OCI-LY7 (cell line): ENCODE measurements around the gene NOP16. TPM values are rescaled to one million over a fixed set of nuclear protein-coding genes. Genes with fewer than 3 reads are reported as not detected.

Source experiments
- BruUV-seq: library from RNA; stranded (reverse); fragments of 400-500 nt; replicated peaks from 2 replicates; lab custom pipeline; 2021; lab: Mats Ljungman, UMichigan
- CTCF ChIA-PET: fragments of 300-600 bp; sonication (Branson Sonifier 250); formaldehyde crosslinking; loops from one replicate; lab custom pipeline; 2022; ENCODE audit warnings: antibody characterized with exemption; ENCODE audit not compliant: unreplicated experiment; lab: Charles Lee
- POLR2A ChIA-PET: fragments of 300-600 bp; sonication (Branson Sonifier 250); formaldehyde crosslinking; loops from one replicate; lab custom pipeline; 2022; ENCODE audit warnings: antibody characterized with exemption; lab: Charles Lee
- DNase-seq: peaks from one replicate; pipeline ENCODE4 v3.0.0-alpha.2; 2015; ENCODE audit warnings: low spot score
- H2AFZ ChIP-seq: fragments of 200-600 bp; sonication (generic), shearing (Covaris generic); 2 replicates; pipeline ENCODE4 v1.6.1; 2014; ENCODE audit warnings: mild to moderate bottlenecking, antibody characterized with exemption, low read length, moderate library complexity
- H3K27ac ChIP-seq: fragments of 200-600 bp; sonication (generic); 2 replicates; pipeline ENCODE4 v1.5.1; 2014; ENCODE audit warnings: mixed run types, low read depth, mild to moderate bottlenecking, moderate library complexity, low read length, inconsistent platforms; ENCODE audit not compliant: poor library complexity, severe bottlenecking
- H3K36me3 ChIP-seq: fragments of 200-600 bp; sonication (generic); 2 replicates; pipeline ENCODE4 v1.6.1; 2014; ENCODE audit warnings: mild to moderate bottlenecking, antibody characterized with exemption, low read length, moderate library complexity, mixed read lengths; ENCODE audit not compliant: insufficient read depth
- H3K4me1 ChIP-seq: fragments of 200-600 bp; sonication (generic); 2 replicates; pipeline ENCODE4 v1.5.1; 2014; ENCODE audit warnings: mild to moderate bottlenecking, low read length; ENCODE audit not compliant: insufficient read depth, poor library complexity, severe bottlenecking
- H3K4me2 ChIP-seq: fragments of 200-600 bp; sonication (generic); 2 replicates; pipeline ENCODE4 v1.6.1; 2014; ENCODE audit warnings: mild to moderate bottlenecking, low read length
- H3K4me3 ChIP-seq: fragments of 200-600 bp; sonication (generic); 2 replicates; pipeline ENCODE4 v1.5.1; 2014; ENCODE audit warnings: mild to moderate bottlenecking, low read depth, low read length; ENCODE audit not compliant: poor library complexity, severe bottlenecking
- H3K79me2 ChIP-seq: fragments of 200-600 bp; sonication (generic); 2 replicates; pipeline ENCODE4 v1.6.1; 2016; ENCODE audit warnings: low read depth, mild to moderate bottlenecking, low read length, moderate library complexity, mixed read lengths; ENCODE audit not compliant: insufficient read depth
- H3K9me2 ChIP-seq: fragments of 200-600 bp; sonication (generic); 2 replicates; pipeline ENCODE4 v1.6.1; 2016; ENCODE audit warnings: mild to moderate bottlenecking, low read length, mixed read lengths; ENCODE audit not compliant: insufficient read depth
- H3K9me3 ChIP-seq: fragments of 200-600 bp; sonication (generic); 2 replicates; pipeline ENCODE4 v1.6.1; 2014; ENCODE audit warnings: mild to moderate bottlenecking, mixed run types, low read length, mixed read lengths
- H4K20me1 ChIP-seq: fragments of 200-600 bp; sonication (generic); 2 replicates; pipeline ENCODE4 v1.6.1; 2014; ENCODE audit warnings: mild to moderate bottlenecking, antibody characterized with exemption, low read length, moderate library complexity, mixed read lengths; ENCODE audit not compliant: insufficient read depth
- CTCF ChIP-seq: fragments of 200-600 bp; sonication (generic); conservative IDR thresholded peaks from 2 replicates; pipeline ENCODE4 v1.5.1; 2014; ENCODE audit warnings: mild to moderate bottlenecking, antibody characterized with exemption, low read length, moderate library complexity, mixed read lengths
- EZH2phosphoT487 ChIP-seq: fragments of 200-600 bp; sonication (generic); IDR thresholded peaks from 2 replicates; pipeline ENCODE4 v1.6.1; 2018; ENCODE audit warnings: low read depth, borderline replicate concordance, mild to moderate bottlenecking, mixed run types, antibody characterized with exemption, low read length, moderate library complexity, mixed read lengths
- intact Hi-C: fragments of 100-400 bp; cut with micrococcal nuclease; formaldehyde crosslinking; loops from one replicate; pipeline ENCODE4 v1.10.0; 2022; ENCODE audit not compliant: unreplicated experiment
- total RNA-seq, 2 experiments: library from RNA; depleted of rRNA in 1 of 2; stranded (reverse); fragments of >200 nt in 1 of 2; shearing (Covaris generic) in 1 of 2; gene quantifications; 2 replicates each; pipeline ENCODE4 v1.2.3, GENCODE V29; 2014 to 2022

The NOP16 gene
- total RNA-seq, 2 experiments from 2014 or later: 83.8 to 86.4 TPM

- Histone ChIP-seq H3K9me2 (no peaks in the 10 kb centered on the region), H3K36me3 (no peaks in the 10 kb centered on the region), H3K4me3 (no peak overlapping the region), H4K20me1 (no peaks in the 10 kb centered on the region), H3K79me2 (no peaks in the 10 kb centered on the region), H3K4me1 (peaks cover 23% of the 10 kb centered on the region), H2AFZ (no peak overlapping the region), H3K27ac (no peak overlapping the region), H3K9me3 (no peaks in the 10 kb centered on the region), H3K4me2 (no peak overlapping the region)
- no TSS peak for BruUV-seq
- intact Hi-C loops: no loop called here
- no peak for DNase-seq
- POLR2A ChIA-PET: interaction anchor here (0.7 kb wide), 1 partner anchor 509 kb away, joined by 3 read pairs; no protein-coding TSS in a partner anchor
- TF ChIP-seq EZH2phosphoT487: no peak
- no peak for TF ChIP-seq CTCF
- CTCF ChIA-PET: no interaction called here
Measured at GRCh38 chr5:176432707-176433106, 44.3 kb upstream of the NOP16 start.

DNA sequence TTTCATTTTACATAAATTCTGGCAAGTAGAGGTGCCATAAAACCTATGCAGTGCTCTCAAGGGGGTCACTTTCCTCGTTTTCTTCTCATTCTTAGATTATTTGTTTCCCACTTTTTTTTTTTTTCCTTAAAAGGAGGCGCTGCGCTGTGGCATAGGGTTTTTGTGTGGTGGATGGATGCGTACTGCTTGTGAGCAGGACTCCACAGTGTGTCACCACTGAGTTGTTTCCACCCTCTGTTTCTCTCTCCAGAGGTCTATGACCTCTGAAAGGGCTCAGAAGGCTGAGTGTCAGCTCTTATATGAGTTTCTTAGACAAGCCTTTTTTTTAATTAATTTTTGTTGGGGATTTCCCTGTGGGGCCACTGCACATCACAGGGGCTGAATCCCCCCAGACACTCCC is 41.6 kb upstream of the NOP16 start:
- H3K4me3 ChIP-seq: no peak overlapping the region
- CTCF ChIA-PET: no interaction called here
- no peak overlapping the region for H3K27ac ChIP-seq
- BruUV-seq: no TSS peak
- H3K9me2 ChIP-seq: no peaks in the 10 kb centered on the region
- H3K36me3 ChIP-seq: no peaks in the 10 kb centered on the region
- no peaks in the 10 kb centered on the region for H4K20me1 ChIP-seq
- TF ChIP-seq CTCF (peak; percentile 56; the same call in 1 of the 2 replicates), EZH2phosphoT487 (no peak)
- H2AFZ ChIP-seq: peak overlapping the region; percentile 89; the same call in 1 of the 2 replicates
- H3K9me3 ChIP-seq: peaks cover 19% of the 10 kb centered on the region; the same call in 1 of the 2 replicates
- intact Hi-C loops: no loop called here
- H3K4me2 ChIP-seq: peak overlapping the region; percentile 25; the same call in 1 of the 2 replicates
- peak; percentile 52 for DNase-seq
- POLR2A ChIA-PET: no interaction called here
- peaks cover 11% of the 10 kb centered on the region for H3K4me1 ChIP-seq
- H3K79me2 ChIP-seq: no peaks in the 10 kb centered on the region

DNA sequence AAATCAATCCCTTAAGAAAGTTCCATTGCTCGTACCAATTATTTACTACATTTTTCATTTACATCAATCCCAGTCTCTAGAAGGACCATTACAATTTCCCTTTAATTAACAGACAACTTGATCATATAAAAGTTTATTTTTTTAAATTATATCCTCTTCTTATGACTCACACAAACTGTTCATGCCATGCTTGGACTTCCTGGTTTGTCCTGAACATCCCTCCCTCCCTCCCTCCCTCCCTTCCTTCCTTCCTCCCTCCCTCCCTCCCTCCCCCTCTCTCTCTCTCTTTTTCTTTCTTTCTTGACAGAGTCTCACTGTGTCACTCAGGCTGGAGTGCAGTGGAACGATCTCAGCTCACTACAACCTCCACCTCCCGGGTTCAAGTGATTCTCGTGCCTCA is 39.6 kb upstream of the NOP16 start:
- CTCF ChIA-PET: no interaction called here
- Histone ChIP-seq H3K4me3 (no peak overlapping the region), H3K4me1 (peaks cover 11% of the 10 kb centered on the region), H3K27ac (no peak overlapping the region), H3K9me2 (no peaks in the 10 kb centered on the region), H2AFZ (no peak overlapping the region), H3K4me2 (no peak overlapping the region), H3K9me3 (peaks cover 22% of the 10 kb centered on the region; the same call in 1 of the 2 replicates), H3K36me3 (no peaks in the 10 kb centered on the region), H3K79me2 (no peaks in the 10 kb centered on the region), H4K20me1 (no peaks in the 10 kb centered on the region)
- TF ChIP-seq EZH2phosphoT487 (no peak), CTCF (no peak)
- no peak for DNase-seq
- intact Hi-C loops: no loop called here
- POLR2A ChIA-PET: no interaction called here
- BruUV-seq: no TSS peak
